Endothelial cell of umbilical vein (primary cell): ENCODE results near the gene TMEM127. TPM values are rescaled to one million over a fixed set of nuclear protein-coding genes. Genes with fewer than 3 reads are reported as not detected.

Source experiments
- BruUV-seq: library from RNA; stranded (reverse); fragments of 400-500 nt; replicated peaks from 2 replicates; lab custom pipeline; 2021; lab: Mats Ljungman, UMichigan
- CTCF ChIA-PET: fragments of 300-600, 350-600 bp; sonication (Branson Sonifier 250); formaldehyde crosslinking; loops from one replicate; lab custom pipeline; 2021; ENCODE audit warnings: antibody characterized with exemption, inconsistent platforms; lab: Charles Lee
- POLR2A ChIA-PET: fragments of 300-600, 350-600 bp; sonication (Branson Sonifier 250); formaldehyde crosslinking; loops from one replicate; lab custom pipeline; 2021; ENCODE audit warnings: antibody characterized with exemption, inconsistent platforms; lab: Charles Lee
- DNase-seq: peaks from one replicate; pipeline ENCODE4 v3.0.0-alpha.2; 2011; ENCODE audit warnings: low read depth, low spot score
- FAIRE-seq: peaks from 2 replicates; lab custom pipeline; 2011; peaks lifted over from hg19 to GRCh38; lab: Jason Lieb, UNC
- H2AFZ ChIP-seq: 2 replicates; pipeline ENCODE4 v1.6.0; 2012; ENCODE audit warnings: low read depth, low read length, control low read depth, inconsistent platforms
- H3K27ac ChIP-seq: 2 replicates; pipeline ENCODE4 v1.5.1; 2011; ENCODE audit warnings: low read depth, mild to moderate bottlenecking, control low read depth, low read length, moderate library complexity; ENCODE audit not compliant: insufficient read depth
- H3K27me3 ChIP-seq, 2 experiments: 2 replicates each; pipeline versions ENCODE4 v1.6.0 to v1.6.1; 2011; ENCODE audit warnings: low read length in 2 of 2, mixed read lengths in 1 of 2; ENCODE audit not compliant: control insufficient read depth in 2 of 2, insufficient read depth in 2 of 2
- H3K36me3 ChIP-seq, 2 experiments: 2 replicates in 1 of 2; 3 replicates in 1 of 2; pipeline ENCODE4 v1.5.1; 2011; ENCODE audit warnings: low read length in 2 of 2, mild to moderate bottlenecking in 1 of 2, moderate library complexity in 1 of 2; ENCODE audit not compliant: control insufficient read depth in 2 of 2, insufficient read depth in 2 of 2; ENCODE audit errors: extremely low read depth in 1 of 2
- H3K4me1 ChIP-seq: 3 replicates; pipeline ENCODE4 v1.5.1; 2011; ENCODE audit warnings: mild to moderate bottlenecking, low read length; ENCODE audit not compliant: control insufficient read depth, insufficient read depth; ENCODE audit errors: extremely low read depth
- H3K4me2 ChIP-seq: 2 replicates; pipeline ENCODE4 v1.6.1; 2011; ENCODE audit warnings: low read length, control low read depth, mixed read lengths; ENCODE audit not compliant: insufficient read depth
- H3K4me3 ChIP-seq, 3 experiments: fragments of 200-600 bp in 1 of 3; sonication (generic), shearing (Covaris generic) in 1 of 3; replicated peaks in 1 of 3; 2 replicates each; pipeline ENCODE4 v1.5.1; 2011 to 2016; ENCODE audit warnings: control low read depth in 3 of 3, low read length in 3 of 3, mild to moderate bottlenecking in 2 of 3, inconsistent platforms in 1 of 3, low read depth in 1 of 3, moderate library complexity in 1 of 3; ENCODE audit not compliant: insufficient read depth in 1 of 3
- H3K79me2 ChIP-seq: 2 replicates; pipeline ENCODE4 v1.6.0; 2012; ENCODE audit warnings: low read length, inconsistent platforms; ENCODE audit not compliant: control insufficient read depth, insufficient read depth
- H3K9ac ChIP-seq: replicated peaks from 2 replicates; pipeline ENCODE3; 2011; ENCODE audit warnings: low read length, control low read depth; ENCODE audit not compliant: insufficient read depth; ENCODE audit errors: extremely low read depth
- H3K9me1 ChIP-seq: replicated peaks from 3 replicates; pipeline ENCODE4 v1.6.0; 2011; ENCODE audit warnings: mild to moderate bottlenecking, low read length; ENCODE audit not compliant: control insufficient read depth, insufficient read depth; ENCODE audit errors: extremely low read depth
- H3K9me3 ChIP-seq: replicated peaks from 2 replicates; pipeline ENCODE4 v1.5.1; 2012; ENCODE audit warnings: low read length, inconsistent platforms; ENCODE audit not compliant: control insufficient read depth, insufficient read depth
- H4K20me1 ChIP-seq: replicated peaks from 2 replicates; pipeline ENCODE3; 2011; ENCODE audit warnings: mild to moderate bottlenecking, low read length; ENCODE audit not compliant: control insufficient read depth, insufficient read depth; ENCODE audit errors: extremely low read depth
- CTCF ChIP-seq, 2 donors: IDR thresholded peaks; 1 replicate in 1 of 2; 2 replicates in 1 of 2; pipeline ENCODE4 v1.5.1; 2011; ENCODE audit warnings: low read length in 2 of 2, mild to moderate bottlenecking in 2 of 2, moderate library complexity in 2 of 2, control low read depth in 1 of 2, inconsistent platforms in 1 of 2, low read depth in 1 of 2; ENCODE audit not compliant: insufficient read depth in 1 of 2; ENCODE audit errors: extremely low read depth in 1 of 2
- EZH2 ChIP-seq: IDR thresholded peaks from 2 replicates; pipeline ENCODE4 v1.6.1; 2012; ENCODE audit warnings: borderline replicate concordance, low read depth, mild to moderate bottlenecking, moderate library complexity, low read length, inconsistent platforms; ENCODE audit not compliant: severe bottlenecking
- FOS ChIP-seq: IDR thresholded peaks from 2 replicates; pipeline ENCODE4 v1.6.1; 2011; ENCODE audit warnings: mild to moderate bottlenecking, low read length, moderate library complexity, borderline replicate concordance; ENCODE audit not compliant: insufficient read depth
- GATA2 ChIP-seq: IDR thresholded peaks from 2 replicates; pipeline ENCODE4 v1.7.0; 2011; ENCODE audit warnings: low read depth, mild to moderate bottlenecking, moderate library complexity, mixed read lengths, low read length; ENCODE audit not compliant: insufficient read length, insufficient read depth
- JUN ChIP-seq: IDR thresholded peaks from 2 replicates; pipeline ENCODE4 v1.6.1; 2011; ENCODE audit warnings: borderline replicate concordance, low read depth; ENCODE audit not compliant: insufficient read length, insufficient read depth
- MAX ChIP-seq: IDR thresholded peaks from 2 replicates; pipeline ENCODE4 v1.6.1; 2011; ENCODE audit not compliant: insufficient read depth, insufficient read length
- MYC ChIP-seq: IDR thresholded peaks from one replicate; pipeline ENCODE4 v1.6.1; 2011; ENCODE audit warnings: mild to moderate bottlenecking, low read depth, low read length
- POLR2A ChIP-seq: IDR thresholded peaks from 2 replicates; pipeline ENCODE4 v1.6.1; 2012; ENCODE audit warnings: low read depth, mild to moderate bottlenecking, control low read depth, low read length
- POLR2AphosphoS5 ChIP-seq: IDR thresholded peaks from 2 replicates; pipeline ENCODE4 v1.6.1; 2012; ENCODE audit warnings: low read depth, mild to moderate bottlenecking, control low read depth, low read length, moderate library complexity; ENCODE audit not compliant: insufficient read depth
- dilution Hi-C: fragments of 300-500 bp; cut with MboI; formaldehyde crosslinking; loops from one replicate; pipeline ENCODE4 v1.15.0; 2019; ENCODE audit warnings: low sequenced_read_pairs; ENCODE audit not compliant: extremely low pct_ligation_motif_present
- intact Hi-C: fragments of 100-400 bp; cut with micrococcal nuclease; formaldehyde crosslinking; loops from one replicate; pipeline ENCODE4 v1.10.0; 2022
- polyA plus RNA-seq, 4 experiments: library from polyadenylated mRNA; depleted of rRNA in 3 of 4; stranded (reverse) in 3 of 4; unstranded in 1 of 4; fragments of >200 nt; gene quantifications; 2 replicates each; pipeline versions ENCODE4 v1.2.1 to v1.2.3, GENCODE V29; 2011 to 2012; ENCODE audit warnings: missing spikeins in 1 of 4
- total RNA-seq: library from RNA; stranded (reverse); gene quantifications from 2 replicates; pipeline ENCODE4 v1.2.3, GENCODE V29; 2021

Gene TMEM127
- total and polyA plus RNA-seq, 2 donors (not counting 3 experiments of a cell fraction or from before 2014, with no cell fraction given): 48.4 to 75.7 TPM

- intact Hi-C loops: loop anchor here (1.0 to 5.0 kb wide), 4 partner anchors 16 to 204 kb away; partner anchors contain the start of genes CIAO1, NCAPH and TMEM127
- Histone ChIP-seq H3K9me3 (no peaks in the 10 kb centered on the region), H3K4me2 (peak overlapping the region; percentile 86), H3K36me3 (peaks cover 15 to 25% of the 10 kb centered on the region in 2 experiments), H3K27ac (peak overlapping the region; percentile 63), H3K9ac (peak overlapping the region; percentile 72), H3K4me3 (peak overlapping the region; percentile 60 to 81 (median 78)), H2AFZ (no peak overlapping the region), H3K9me1 (no peaks in the 10 kb centered on the region), H3K27me3 (no peaks in the 10 kb centered on the region), H4K20me1 (no peaks in the 10 kb centered on the region), H3K79me2 (peaks cover 20% of the 10 kb centered on the region), H3K4me1 (peaks cover 11% of the 10 kb centered on the region)
- TF ChIP-seq MAX: no peak
- TF ChIP-seq POLR2A: no peak
- TF ChIP-seq GATA2: no peak
- no peak for TF ChIP-seq CTCF (IDR thresholded peaks at IDR 0.05; ENCODE audit: extremely low read depth in 1 of 2, insufficient read depth in 1 of 2, low read depth in 1 of 2, low read length in 2 of 2)
- no peak for TF ChIP-seq JUN
- TF ChIP-seq MYC: no peak
- TF ChIP-seq EZH2: no peak
- no peak for TF ChIP-seq POLR2AphosphoS5
- TF ChIP-seq FOS: no peak
- POLR2A ChIA-PET: no interaction called here
- TSS peak; percentile 51 for BruUV-seq
- CTCF ChIA-PET: interaction anchor here (0.9 to 1.6 kb wide), 4 partner anchors 11 to 205 kb away, joined by 3 to 5 read pairs (median 4); no protein-coding TSS in a partner anchor
- DNase-seq: no peak
- dilution Hi-C loops: no loop called here
- no peak for FAIRE-seq
Observed at GRCh38 chr2:96304606-96305005, 38.8 kb upstream of the TMEM127 start.
